ENCODE results near the gene TRIM66.

Gene TRIM66

DNA sequence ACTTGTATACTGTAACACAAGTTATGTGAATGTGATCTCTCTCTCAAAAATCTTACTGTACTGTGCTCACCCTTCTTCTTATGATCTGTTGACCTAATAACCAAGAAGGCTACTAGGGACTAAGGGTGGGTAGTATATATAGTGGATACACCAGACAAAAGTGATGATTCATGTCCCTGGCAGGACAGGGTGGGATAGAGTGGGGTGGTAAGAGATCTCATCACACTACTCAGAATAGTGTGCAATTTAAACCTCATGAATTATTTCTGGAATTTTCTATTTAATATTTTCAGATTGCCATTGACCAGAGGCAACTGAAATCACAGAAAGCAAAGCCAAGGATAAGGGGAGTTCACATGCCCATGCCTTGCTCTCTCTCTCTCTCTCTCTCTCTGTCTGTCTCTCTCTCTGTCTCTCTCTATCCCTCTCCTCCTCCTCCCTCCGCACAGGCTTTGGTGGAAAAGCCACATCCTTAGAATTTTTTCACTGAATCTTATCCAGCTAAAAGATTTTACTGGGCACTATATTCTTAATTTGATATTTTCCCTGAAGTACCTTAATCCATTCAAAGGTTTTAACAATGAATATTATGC is 76.4 kb downstream of the TRIM66 start:
- no peak for DNase-seq (ENCODE audit: low spot score)

DNA sequence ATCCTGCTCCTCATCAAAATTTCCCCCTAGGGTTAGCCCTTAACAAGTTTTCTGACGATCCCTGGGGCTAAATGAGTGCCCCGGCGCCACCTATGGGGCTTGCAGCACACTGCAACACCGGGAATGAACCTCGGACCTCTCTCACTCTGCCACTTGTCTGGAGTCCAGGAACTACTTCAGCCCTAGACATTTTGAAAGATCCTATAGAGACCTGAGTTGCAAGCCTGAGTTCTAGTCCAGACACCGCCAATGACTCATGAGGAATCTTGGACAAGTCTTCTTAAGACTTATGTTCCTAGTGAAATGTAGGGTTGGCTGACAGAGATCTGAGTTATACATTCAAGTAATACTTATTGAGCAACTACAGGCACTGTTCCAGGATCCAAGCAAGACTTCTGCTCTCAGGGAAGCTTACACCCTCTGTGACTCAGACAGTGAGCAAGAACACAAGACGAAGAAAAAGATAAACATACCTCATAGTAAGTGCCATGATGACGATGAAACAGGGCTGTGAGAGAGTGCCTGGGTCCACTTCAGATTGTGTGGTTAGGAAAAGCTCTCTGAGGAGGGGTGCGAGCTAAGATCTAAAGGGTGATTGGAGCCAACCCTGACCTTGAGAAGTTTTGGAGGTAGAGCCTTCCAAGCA is 78.3 kb downstream of the TRIM66 start:
- DNase-seq (ENCODE audit: low spot score): peak; percentile 16

DNA sequence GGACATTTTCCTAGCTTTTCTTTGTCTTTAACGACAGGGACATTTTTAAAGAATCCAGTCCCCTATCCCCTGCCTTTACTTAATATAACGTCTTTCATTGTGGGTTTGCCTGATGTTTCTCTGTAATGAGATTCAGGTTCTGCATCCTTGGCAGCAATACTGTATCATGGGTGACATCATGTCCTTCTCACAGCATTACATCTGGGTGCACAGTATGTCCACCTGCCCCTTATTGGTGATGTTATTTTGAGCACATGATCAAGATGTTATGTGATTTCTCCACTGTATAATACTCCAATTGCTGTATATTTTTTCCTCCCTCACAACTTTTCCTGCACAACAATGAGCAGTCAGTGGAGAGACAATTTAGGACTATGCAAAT is 78.8 kb downstream of the TRIM66 start:
- no peak for DNase-seq (ENCODE audit: low spot score)

DNA sequence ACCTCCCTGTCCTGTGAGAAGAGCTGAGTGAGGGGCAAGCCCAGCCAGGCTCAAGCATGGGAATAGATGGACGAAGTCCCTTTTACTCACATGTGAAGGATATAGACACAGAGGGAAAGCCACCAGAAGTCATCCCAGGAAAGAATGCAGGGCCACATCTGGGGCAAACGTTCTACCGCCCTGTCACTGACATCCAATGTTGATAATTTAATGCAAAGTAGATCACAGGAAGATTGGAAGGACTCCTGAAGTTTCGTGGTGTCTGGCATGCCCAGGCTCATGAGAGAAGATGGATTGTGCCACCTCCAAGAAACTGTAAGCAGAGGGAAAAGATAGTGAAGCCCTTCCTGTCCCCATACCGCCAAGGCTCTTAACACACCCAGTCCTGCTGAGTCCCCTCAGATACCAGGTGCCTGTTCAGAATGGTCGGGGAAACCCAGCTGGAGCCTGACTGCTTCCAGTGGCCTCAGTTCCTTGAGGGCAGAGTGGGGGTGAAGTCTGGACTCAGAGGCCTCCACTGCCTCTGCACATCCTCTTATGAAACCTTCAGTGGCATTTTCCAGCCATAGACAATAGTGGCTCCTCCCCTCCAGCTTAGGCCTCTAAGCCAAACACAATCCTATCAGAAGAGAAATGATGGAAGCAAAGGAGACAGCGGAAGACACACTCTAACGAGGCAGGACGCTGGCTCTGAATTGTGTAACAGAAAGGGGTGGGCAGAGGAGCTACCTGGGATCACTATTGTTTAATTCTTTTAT is 80.9 kb downstream of the TRIM66 start:
- DNase-seq (ENCODE audit: low spot score): no peak

DNA sequence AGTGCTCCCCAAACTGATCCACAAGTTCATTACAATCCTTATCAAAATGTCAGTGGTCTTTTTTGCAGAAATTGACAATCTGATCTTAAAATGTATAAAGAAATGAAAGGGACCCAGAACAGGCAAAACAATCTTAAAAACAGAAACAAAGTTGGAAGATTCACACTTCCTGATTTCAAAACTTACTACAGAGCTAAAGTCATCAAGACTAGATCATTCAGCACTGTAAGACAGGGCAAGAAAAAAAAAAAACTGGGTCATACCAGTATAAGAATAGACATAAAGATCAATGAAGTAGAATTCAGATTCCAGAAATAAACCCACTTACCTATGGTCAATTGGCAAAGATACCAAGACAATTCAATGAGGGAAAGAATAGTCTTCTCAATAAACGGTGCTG is 84.0 kb downstream of the TRIM66 start:
- no peak for DNase-seq (ENCODE audit: low spot score)

DNA sequence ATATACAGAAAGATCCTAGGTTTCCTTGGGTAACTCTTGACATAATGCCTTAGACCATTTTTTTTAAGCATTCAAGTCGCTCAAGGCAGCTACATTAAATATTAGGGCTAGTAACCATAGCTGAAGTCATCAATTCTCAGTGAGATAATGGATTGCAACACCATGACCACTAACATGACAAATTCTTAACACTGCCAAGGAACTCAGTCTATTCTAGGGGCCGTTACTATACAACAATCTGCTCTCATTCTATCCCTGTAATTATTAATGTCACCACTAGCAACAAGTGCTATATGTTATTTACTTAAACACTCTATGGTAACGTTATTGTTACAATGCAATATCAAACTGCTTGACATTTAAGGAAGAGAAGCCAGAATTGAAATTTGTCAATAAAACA is 85.3 kb downstream of the TRIM66 start:
- DNase-seq (ENCODE audit: low spot score): no peak

DNA sequence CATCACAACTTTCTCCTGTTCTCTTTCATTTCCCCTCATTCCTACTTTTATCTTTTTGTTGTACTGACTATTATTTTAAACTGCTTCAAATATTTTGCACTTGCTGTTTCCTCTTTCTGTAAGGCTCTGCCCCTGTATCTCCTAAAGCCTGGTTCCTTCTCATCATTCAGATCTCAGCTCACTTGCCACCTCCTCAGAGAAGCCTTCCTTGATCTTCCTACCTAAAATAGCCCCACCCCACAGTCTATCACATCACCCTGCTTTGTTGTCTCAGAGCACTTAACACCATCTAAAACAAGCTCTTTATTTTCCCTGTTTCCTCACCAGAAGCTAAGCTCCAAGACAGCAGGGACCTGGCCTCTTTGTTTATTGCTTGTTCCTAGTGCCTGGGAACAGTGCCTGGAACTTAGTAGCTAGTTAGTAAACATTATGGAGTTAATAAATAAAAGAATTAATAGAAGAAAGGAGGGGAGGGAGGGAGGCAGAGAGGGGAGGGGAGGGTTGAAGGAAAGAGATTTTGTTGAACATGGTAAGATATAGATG is 85.9 kb downstream of the TRIM66 start:
- DNase-seq (ENCODE audit: low spot score): no peak

DNA sequence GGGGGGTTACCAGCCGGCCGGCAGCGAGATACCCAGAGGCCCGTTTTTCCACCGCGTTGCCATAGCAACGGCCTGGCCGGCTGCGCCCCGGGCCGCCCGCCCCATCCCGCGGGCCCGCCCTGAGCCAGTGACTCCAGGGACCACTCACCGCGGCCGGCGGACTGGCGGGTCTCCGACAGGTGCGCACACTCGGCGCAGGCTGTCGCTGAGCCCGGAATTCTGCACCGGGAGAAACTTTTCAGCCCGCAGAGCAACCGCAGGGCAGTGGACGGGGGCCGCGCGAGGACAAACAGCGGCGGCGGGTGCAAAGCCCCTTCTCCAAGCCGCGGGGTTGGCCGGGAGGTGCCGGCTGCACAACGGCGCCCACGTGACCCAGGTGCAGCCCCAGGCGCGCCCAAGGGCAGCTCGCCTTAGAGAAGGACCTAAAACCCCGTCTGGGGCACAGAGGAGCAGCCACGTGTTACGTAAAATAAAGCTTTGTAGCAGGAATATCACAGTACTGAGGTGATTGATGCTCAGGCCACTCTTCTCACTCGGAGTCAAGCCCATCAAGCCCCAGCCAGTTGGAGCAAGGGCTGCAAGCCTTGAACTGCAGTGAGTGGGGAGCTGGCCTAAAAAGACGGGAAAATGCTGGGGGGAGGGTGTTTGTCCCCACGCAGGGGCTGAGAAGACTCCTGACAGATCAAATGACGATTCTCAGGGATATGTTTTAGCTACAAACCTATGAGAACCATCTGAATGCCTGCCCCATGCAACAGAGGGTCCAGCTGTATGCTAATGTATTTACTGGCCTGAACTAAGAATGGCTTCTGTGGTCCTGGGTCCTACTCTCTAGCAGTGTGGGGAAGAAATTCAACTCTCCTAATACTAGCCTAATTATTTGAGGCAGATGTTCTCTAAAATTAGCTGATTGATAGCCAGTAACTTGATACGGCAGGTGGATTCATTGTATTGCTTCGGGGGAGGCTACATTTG is 88.2 kb downstream of the TRIM66 start, which contains the start of gene STK33:
STK33 (minus strand) TSS at position 294 of the 975 bp plus-strand sequence. CDS start 119,323 bp downstream, outside the sequence.
- DNase-seq (ENCODE audit: low spot score): no peak

DNA sequence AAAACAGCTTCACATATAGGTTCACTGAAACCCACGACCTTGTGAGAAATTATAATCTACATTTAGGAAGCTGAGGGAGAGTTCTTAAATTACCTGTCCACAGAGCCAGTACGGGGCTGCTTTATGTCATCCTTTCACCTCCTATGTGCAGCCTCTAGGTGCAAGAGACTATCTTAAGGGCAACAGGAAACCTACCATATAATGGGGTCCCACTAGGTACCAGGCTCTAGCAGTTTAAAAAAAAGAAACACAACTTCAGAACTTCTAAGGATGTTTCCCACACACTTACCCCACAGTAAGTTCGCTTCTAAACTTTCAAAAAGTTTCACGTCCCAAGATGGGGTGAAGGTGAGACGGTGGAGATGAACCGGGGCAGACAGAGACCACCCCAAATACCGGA is 89.0 kb downstream of the TRIM66 start:
- no peak for DNase-seq (ENCODE audit: low spot score)

DNA sequence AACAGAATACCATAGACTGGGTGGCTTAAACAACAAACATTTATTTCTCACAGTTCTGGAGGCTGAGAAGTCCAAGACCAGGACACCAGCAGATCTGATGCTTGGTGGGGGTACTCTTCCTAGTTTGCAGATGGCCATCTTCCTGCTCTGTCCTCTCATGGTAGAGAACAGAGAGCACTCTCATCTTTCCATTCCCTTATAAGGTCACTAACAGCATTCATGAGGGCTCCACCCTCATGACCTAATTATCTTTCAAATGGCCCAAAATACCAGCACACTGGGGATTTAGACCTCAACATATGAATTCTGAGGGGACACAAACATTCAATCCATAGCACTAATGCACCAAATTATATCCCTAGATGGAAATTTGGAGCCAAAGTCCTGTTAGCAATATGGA is 94.5 kb downstream of the TRIM66 start:
- no peak for DNase-seq (ENCODE audit: low spot score)

DNA sequence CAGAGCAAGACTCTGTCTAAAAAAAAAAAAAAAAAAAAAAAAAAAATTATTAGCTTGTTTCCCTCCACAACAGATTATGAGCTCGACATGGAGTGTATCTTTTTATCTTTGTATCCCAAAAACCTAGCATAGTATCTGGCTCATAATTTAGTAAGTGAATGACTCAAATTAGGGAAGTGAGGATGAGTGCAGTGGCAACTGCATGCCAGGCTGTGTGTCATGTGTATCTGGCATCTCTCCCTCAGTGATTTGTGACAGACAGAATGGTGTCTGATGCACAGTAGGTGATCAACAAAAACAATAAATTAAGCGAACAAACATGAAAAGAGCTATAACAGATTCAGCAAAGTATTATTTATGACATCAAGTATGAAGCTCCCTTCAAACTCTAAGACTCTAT is 95.7 kb downstream of the TRIM66 start:
- no peak for DNase-seq (ENCODE audit: low spot score)

DNA sequence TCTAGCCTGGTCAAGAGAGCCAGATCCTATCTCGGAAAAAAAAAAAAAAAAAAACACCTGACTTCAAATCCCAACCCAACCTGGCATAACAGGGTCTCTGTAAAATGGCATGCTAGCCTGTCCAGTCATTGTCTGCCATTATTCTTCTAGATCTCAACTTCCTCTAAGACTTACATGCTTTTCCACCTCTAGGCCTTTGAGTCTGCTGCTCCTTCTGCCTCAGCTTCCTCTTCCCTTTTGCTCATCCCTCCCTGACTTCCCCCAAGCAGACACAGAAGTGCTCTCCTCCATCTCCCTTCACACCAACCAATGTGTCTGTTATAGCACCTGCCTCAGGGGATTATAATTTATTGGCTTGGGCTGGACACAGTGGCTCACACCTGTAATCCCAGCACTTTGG is 96.3 kb downstream of the TRIM66 start:
- DNase-seq (ENCODE audit: low spot score): no peak

DNA sequence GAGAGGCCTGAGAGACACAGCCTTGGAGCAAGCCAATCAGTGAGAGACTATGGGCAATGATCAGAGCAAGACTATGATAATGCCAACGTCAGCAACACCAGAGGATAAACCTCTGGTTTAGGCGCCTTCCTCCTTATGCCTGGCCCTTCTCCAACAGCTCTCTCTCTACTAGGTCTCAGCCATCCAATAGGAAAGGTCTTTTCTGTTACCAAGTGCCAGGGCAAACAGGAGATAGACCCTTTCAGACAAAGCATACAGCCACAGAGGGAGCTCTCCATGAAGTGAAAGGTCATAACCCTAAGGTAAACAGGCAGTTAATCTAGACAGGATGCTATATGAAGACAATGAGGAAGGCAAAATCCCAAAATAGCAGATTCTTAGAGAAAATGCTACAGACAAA is 98.0 kb downstream of the TRIM66 start:
- no peak for DNase-seq (ENCODE audit: low spot score)

DNA sequence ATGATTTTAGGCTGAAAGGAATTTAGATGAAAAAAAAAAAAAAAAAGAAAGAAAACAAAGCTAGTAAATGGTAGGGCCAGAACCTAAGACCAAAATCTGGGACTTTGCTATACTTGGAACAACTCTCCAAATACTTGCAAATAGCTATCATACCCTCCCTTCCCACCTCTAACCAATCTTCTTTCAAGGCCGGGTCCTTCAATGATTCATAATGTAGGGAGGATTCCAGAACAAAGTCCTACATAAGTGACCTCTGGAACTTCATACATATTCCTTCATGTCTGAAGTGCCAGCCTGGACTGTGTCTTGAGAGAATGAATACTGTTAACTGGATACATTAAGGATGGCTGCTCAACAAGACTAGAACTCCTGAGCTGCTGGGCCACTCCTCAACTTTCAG is 98.4 kb downstream of the TRIM66 start:
- no peak for DNase-seq (ENCODE audit: low spot score)

DNA sequence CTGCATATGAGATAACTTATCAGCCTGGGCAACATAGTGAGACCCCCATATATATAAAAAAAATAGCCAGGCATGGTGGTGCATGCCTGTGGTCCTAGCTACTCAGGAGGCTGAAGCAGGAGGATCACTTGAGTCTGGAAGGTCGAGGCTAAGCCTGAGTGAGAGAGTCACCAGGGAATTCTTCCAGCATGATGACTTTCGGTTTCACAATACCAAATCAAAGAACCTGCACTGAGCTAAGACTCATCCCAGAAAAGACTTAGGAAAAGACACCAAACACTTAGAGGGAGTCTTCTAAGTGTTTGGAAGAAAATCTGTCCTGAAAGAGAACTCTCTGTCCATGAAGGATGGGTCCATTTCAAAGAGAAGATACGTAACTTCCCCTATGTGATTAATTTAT is 101.2 kb downstream of the TRIM66 start:
- DNase-seq (ENCODE audit: low spot score): no peak

DNA sequence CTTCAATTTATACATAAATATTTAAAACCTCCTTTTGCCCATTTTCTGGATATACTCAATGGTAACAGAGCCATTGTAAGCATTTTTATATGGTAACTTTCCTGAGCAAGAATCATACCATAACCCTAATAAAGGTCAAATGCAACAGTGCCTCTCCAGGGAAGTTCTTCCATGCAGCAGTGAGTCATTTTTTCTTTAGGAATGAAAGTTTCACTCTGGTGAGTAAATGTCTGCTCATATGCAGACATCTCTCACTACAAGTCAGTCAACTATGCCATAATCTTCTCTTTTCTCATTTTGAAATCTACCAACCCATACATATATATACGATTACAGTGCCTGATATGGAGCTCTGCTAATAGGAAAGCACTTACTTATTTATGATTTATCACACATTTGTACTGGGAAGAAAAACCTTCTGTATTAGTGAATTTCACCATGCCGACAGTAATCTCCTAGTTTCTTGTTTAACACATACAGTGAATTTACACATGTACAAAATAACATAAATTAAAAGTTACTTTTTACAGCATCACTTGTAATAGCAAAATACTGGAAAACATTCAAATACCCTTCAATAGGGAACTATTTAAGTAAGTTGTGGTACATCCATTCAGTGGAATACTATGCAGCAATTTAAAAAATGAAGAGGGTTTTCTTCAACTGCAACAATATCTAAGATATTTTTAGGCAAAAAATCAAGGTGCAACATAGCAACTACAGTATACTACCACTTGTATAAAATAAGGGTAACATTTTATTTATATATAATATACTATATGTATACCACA is 104.5 kb downstream of the TRIM66 start:
- DNase-seq (ENCODE audit: low spot score): no peak

DNA sequence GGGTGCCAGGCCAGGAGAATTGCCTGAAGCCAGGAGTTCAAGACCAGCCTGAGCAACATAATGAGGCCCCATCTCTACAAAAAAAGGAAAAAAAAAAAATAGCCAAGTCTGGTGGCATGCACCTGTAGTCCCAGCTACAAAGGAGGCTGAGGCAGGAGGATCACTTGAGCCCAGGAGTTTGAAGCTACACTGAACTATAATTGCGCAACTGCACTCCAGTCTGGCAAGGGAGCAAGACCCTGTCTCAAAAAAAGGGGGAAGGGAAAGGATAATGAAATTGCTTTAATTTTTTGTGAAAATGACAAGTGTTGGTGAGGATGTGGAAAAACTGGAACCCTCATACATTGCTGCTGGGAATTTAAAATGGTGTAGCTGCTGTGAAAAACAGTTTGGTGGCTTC is 107.7 kb downstream of the TRIM66 start:
- no peak for DNase-seq (ENCODE audit: low spot score)

DNA sequence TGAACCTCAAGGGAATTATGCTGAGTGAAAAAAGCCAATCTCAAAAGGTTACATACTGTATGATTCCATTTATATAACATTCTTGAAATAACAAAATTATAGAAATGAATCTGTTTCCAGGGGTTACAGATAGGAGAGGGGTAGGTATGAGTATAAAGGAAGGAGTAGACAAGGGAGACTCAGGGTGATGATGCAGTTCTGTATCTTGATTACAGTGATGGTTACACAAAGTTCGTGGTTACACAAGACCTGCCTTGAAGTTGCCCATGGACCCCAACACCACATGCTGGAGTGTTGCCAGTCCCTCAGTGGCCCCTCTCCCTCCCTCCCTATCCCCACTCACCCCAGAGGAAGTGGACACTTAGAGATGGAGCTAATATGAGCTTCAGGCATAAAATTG is 108.7 kb downstream of the TRIM66 start:
- DNase-seq (ENCODE audit: low spot score): no peak

DNA sequence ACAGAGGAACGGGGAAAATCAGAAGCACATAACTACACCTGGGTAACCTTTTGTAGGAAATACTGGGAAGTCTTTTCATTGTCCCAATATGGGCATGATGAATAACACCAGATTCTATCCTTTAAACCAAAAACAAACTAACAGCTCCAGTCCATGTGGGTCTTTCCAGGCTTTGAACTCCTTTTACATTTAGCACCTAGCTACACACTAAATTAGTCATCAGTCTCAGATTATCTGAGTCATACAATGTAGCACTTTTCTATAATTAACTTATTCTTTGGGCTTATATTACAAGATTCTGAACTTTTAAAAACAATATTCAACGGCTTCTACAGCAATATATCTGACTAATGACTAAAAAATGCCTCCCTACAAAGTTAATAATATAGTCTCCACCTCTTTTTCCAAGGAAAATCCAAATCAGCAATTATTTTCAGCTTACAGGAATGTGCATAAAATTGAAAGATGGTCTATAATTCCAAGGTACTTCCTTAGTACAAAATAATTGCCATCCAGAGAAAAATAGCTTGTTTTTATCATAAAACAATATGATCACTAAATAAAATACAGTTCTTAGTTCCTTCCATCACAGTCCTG is 114.8 kb downstream of the TRIM66 start:
- no peak for DNase-seq (ENCODE audit: low spot score)

DNA sequence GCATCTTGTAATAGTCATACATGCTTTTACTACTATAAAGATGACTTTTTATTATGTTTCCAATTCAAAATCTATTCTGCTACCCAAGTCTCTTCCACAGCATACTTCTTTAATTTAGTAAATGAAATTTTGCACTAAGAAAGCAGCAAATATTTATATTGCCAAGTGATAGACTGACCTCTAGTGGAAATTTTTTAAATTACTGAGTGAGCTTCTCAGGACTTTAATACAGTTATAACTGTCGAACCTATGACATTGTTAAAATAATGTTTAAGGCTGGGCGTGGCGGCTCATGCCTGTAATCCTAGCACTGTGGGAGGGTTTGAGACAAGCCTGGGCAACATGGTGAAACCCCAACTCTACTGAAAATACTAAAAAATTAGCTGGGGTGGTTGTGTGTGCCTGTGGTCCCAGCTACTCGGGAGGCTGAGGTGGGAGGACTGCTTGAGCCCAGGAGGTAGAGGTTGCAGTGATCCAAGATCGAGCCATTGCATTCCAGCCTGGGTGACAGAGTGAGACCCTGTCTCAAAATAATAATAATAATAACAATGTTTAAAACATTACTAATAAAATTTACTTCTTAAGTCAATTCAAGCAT is 115.8 kb downstream of the TRIM66 start:
- peak; percentile 43 for DNase-seq (ENCODE audit: low spot score)

Measured in CD4-positive, alpha-beta T cell treated with Interleukin-15 for 4 hours (primary cell).